ENCODE results near the gene TEDC2.
A peak's percentile ranks its signal among the peaks of the same experiment; 100 is the strongest.

DNA sequence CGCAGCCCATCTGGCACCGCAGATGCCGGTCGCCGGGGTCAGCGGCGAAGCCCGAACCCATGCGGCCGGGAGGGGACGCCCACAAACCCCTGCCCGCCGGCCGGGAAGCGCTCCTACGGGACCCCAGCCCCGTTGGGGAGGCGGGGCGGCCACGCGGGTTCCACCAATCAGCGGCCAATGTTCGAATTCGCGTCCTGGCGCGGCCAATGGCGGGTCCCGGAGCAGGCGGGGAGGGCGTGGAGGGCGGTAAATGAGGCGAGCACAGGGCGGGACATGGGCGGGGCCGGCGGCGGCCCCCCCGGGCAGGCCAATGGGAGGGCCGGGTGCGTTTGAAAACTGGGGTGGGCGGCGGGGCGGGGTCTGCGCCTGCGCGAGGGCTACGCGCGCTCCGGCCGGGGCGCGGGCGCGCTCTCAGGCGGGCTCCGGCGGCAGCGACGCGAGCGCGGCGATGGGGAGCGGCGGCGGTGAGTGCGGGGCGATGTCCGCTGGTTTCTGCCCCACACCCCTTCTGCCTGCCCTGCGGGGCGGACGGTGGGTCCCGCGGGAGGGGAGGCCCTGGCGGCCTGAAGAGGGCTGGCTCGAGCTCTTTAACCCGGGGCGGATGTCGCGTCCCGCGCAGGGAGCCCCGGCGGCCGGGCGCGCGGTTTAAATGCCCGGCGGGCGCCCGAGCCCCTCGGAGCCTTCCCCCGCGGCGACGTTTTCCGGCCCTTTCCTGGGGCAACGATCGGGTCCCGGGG is 30.7 kb upstream of the TEDC2 start, which contains the start of gene CCNF:
- TF ChIP-seq, protein P1, sequence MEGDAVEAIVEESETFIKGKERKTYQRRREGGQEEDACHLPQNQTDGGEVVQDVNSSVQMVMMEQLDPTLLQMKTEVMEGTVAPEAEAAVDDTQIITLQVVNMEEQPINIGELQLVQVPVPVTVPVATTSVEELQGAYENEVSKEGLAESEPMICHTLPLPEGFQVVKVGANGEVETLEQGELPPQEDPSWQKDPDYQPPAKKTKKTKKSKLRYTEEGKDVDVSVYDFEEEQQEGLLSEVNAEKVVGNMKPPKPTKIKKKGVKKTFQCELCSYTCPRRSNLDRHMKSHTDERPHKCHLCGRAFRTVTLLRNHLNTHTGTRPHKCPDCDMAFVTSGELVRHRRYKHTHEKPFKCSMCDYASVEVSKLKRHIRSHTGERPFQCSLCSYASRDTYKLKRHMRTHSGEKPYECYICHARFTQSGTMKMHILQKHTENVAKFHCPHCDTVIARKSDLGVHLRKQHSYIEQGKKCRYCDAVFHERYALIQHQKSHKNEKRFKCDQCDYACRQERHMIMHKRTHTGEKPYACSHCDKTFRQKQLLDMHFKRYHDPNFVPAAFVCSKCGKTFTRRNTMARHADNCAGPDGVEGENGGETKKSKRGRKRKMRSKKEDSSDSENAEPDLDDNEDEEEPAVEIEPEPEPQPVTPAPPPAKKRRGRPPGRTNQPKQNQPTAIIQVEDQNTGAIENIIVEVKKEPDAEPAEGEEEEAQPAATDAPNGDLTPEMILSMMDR (IDR thresholded peaks at IDR 0.05) = peak in 1 of 3 experiments; percentile 50
- TF ChIP-seq POLR2A (IDR thresholded peaks at IDR 0.05; ENCODE audit: low read depth) (peak; percentile 47), POLR2AphosphoS5 (IDR thresholded peaks at IDR 0.05) (peak in 1 of 2 donors; percentile 70)

All from esophagus muscularis mucosa (tissue), 3 donors.